Stimulated activated CD8-positive, alpha-beta memory T cell treated with anti-CD3 and anti-CD28 coated beads, Interleukin-4, amount 100 ng/mL, for 1 hour (primary cell): ENCODE results near the gene ARHGAP6.

ENCODE experiments used
- DNase-seq, 2 donors: peaks; one replicate each; pipeline ENCODE4 v3.0.0-alpha.2; 2020; ENCODE audit warnings: low read depth in 2 of 2, low spot score in 1 of 2

ARHGAP6 gene, protein sequence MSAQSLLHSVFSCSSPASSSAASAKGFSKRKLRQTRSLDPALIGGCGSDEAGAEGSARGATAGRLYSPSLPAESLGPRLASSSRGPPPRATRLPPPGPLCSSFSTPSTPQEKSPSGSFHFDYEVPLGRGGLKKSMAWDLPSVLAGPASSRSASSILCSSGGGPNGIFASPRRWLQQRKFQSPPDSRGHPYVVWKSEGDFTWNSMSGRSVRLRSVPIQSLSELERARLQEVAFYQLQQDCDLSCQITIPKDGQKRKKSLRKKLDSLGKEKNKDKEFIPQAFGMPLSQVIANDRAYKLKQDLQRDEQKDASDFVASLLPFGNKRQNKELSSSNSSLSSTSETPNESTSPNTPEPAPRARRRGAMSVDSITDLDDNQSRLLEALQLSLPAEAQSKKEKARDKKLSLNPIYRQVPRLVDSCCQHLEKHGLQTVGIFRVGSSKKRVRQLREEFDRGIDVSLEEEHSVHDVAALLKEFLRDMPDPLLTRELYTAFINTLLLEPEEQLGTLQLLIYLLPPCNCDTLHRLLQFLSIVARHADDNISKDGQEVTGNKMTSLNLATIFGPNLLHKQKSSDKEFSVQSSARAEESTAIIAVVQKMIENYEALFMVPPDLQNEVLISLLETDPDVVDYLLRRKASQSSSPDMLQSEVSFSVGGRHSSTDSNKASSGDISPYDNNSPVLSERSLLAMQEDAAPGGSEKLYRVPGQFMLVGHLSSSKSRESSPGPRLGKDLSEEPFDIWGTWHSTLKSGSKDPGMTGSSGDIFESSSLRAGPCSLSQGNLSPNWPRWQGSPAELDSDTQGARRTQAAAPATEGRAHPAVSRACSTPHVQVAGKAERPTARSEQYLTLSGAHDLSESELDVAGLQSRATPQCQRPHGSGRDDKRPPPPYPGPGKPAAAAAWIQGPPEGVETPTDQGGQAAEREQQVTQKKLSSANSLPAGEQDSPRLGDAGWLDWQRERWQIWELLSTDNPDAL (N-terminal part only)

GRCh38 chrX:11665168-11666111 is at the start of gene ARHGAP6:
Gene ARHGAP6 (minus strand): TSS chrX:11665920. CDS start chrX:11664828, 1,092 bp downstream.
- DNase-seq, result no peak

GRCh38 chrX:11704725-11705495 is 39.2 kb upstream of the ARHGAP6 start:
- DNase-seq, result no peak

- DNase-seq, result no peak
Measured at GRCh38 chrX:11703855-11704254, 38.1 kb upstream of the ARHGAP6 start.

DNA sequence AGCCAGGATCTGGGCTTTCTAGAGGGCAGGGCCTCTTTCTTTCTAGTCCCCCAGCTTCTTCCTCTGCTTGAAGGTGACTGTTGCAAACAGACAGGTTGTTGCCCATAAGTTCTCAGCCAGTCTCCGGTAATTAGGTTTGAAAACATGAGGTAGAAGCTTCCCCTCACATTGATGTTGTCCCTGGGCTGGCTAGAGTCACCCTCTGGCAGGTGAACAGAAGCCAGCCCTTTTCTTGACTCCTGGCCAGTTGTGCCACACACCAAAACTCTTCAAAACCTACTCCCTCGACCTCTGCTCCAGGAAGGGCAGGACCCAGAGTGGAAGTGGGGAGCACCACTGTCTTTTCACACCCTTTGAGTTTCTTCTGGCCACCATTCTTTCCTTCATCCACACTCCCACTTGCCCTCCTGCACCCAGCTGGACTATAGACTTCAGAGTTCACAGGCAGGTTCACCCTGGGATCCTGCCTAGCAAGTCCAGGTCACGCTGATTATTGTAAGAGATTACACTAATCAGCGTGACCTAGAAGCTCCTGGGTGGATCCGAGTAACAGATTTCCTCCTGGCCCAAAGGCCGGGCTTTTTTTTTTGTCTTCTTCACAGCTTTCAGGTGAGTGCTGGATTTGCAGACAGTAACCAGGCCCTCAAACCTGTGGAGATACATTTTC is 37.4 kb upstream of the ARHGAP6 start:
- DNase-seq, result no peak

- DNase-seq, result no peak
Measured at GRCh38 chrX:11702420-11702819, 36.7 kb upstream of the ARHGAP6 start.

DNA sequence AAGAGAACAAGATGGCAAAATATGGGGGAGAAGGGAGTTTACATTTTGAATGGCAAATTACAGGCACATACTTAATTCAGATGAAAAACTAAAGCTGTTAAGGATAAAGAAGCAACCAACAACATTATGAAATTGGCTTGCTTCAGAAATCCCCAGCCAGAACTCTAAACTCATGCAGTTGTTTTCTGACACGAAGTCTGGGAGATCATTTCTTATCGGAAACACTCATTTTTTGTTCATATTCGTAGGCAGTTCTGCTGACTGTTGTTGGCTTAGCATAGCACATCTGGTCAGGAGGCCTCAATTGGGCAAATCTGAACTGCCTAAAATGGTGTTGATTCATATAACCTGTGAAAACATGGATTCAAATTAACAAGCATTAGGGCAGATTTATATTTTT is 33.0 kb upstream of the ARHGAP6 start:
- DNase-seq, result no peak

- DNase-seq, result no peak
Measured at GRCh38 chrX:11688201-11688600, 22.5 kb upstream of the ARHGAP6 start.

- no peak for DNase-seq
Measured at GRCh38 chrX:11687157-11687556, 21.4 kb upstream of the ARHGAP6 start.

DNA sequence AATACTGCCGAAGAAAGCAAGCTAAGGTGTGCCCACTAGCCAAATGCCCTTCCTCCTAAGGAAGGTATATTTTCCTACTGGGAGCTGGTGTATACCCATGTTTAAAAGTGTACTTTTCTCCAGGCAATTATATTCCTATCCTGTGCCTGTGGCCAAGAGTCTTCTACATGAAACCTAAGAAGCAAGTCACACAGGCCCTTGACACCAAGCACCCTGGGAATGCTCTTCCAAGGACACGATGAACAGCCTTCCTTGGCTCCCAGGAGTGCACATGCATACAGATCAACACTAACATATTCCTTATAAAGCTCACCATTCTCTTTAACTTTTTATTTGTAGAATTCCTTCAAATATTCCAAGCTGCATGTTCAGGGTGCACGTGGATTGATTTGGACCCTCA is 17.3 kb upstream of the ARHGAP6 start:
- no peak for DNase-seq

- no peak for DNase-seq
Measured at GRCh38 chrX:11678158-11678557, 12.4 kb upstream of the ARHGAP6 start.

DNA sequence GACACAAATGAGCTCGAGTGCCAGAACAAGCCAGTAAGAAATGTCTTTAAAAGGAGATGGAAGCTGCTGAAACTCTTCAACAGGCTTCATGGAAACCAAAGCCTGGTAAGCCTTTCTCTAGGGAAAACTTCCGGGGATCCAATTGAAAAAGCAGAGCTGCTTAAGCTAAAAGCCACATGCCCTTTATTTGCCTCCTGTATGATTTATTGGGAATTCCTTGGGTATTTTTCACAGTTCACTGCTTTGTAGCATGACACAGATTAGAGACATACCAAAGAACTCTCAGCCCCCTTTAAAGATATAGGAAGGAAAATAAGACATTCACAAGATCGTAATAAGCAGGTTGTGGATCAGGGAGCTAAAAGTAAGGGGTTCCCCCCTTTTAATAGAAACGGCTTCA is 6.5 kb upstream of the ARHGAP6 start:
- no peak for DNase-seq

- DNase-seq, result no peak
Measured at GRCh38 chrX:11670316-11670715, 4.6 kb upstream of the ARHGAP6 start.

GRCh38 chrX:11666952-11667685 is 1.4 kb upstream of the ARHGAP6 start:
- no peak for DNase-seq

- DNase-seq, result no peak
Measured at GRCh38 chrX:11666164-11666563, 444 bp upstream of the ARHGAP6 start.

DNA sequence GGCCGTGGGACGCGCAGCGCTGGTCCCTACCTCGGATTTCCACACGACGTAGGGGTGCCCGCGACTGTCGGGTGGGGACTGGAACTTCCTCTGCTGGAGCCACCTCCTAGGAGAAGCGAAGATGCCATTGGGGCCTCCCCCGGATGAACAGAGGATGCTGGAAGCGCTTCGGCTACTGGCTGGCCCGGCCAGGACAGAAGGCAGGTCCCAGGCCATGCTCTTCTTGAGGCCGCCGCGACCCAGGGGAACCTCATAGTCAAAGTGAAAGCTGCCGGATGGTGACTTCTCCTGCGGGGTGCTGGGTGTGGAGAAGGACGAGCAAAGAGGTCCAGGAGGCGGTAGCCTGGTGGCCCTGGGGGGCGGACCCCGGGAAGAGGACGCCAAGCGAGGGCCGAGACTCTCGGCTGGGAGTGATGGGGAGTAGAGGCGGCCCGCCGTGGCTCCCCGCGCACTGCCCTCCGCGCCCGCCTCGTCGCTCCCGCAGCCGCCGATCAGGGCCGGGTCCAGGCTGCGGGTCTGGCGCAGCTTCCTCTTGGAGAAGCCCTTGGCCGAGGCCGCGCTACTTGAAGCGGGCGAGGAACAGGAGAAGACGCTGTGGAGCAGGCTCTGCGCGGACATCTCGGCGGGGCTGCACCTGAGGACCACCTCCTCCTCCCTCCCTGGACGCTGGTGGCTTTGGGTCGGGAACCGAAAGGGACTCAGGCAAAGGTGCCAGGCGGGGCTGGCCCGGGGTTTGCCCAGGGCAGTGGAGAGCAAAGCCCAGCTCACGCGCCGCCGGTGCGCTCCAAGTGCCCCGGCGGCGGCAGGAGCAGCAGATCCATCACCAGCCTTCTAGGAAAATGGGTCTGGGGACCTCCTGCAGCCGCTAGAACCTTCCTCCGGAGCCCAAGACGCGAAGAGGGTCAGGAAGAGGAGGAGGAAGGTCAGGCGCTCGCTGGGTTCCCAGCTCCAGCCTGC is 1.2 kb downstream of the ARHGAP6 start:
- no peak for DNase-seq

DNA sequence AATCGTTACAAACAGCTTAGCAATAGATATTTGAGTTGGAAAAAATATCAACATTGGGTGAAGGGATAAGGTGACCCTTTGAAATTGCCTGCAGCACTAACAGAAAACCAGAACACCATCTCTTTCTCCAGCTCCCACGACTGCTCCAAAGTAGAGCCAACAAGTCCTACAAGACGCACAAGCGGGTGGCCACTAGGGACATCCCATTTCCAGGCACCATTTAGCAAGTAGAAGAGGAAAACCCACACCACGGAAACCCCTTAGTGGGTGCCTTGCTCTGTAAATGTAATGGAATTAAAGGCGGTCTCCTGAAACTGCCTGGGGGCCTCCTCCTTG is 1.9 kb downstream of the ARHGAP6 start:
- DNase-seq, result no peak

GRCh38 chrX:11655282-11656015 is 10.3 kb downstream of the ARHGAP6 start:
- no peak for DNase-seq
